HG02884 (cell line): ENCODE data around the gene P4HA2.

ENCODE experiments used
- ATAC-seq: cut with Tn5 transposase; IDR thresholded peaks from one replicate; pipeline ENCODE4 v1.9.1; 2021; ENCODE audit warnings: mild to moderate bottlenecking, moderate library complexity; ENCODE audit not compliant: unreplicated experiment

P4HA2 gene

GRCh38 chr5:132253008-132253441 lies 25.4 kb upstream of the P4HA2 start:
- no peak for ATAC-seq

- no peak for ATAC-seq
Measured at GRCh38 chr5:132251220-132251725, 23.6 kb upstream of the P4HA2 start.

GRCh38 chr5:132250547-132250946 lies 22.9 kb upstream of the P4HA2 start:
- no peak for ATAC-seq

- no peak for ATAC-seq
Measured at GRCh38 chr5:132246806-132247205, 19.2 kb upstream of the P4HA2 start.

- no peak for ATAC-seq
Measured at GRCh38 chr5:132245593-132245992, 17.9 kb upstream of the P4HA2 start.

GRCh38 chr5:132243366-132243977 lies 15.8 kb upstream of the P4HA2 start:
- ATAC-seq = no peak

GRCh38 chr5:132239776-132240175 lies 12.1 kb upstream of the P4HA2 start:
- ATAC-seq = no peak

- ATAC-seq = no peak
Measured at GRCh38 chr5:132238901-132239500, 11.3 kb upstream of the P4HA2 start.

- ATAC-seq = peak; percentile 80
Measured at GRCh38 chr5:132238169-132238744, 10.6 kb upstream of the P4HA2 start.

GRCh38 chr5:132237670-132238069 lies 10.0 kb upstream of the P4HA2 start:
- ATAC-seq = no peak

- ATAC-seq = no peak
Measured at GRCh38 chr5:132237141-132237540, 9.5 kb upstream of the P4HA2 start.

GRCh38 chr5:132235340-132235739 lies 7.7 kb upstream of the P4HA2 start:
- ATAC-seq = no peak

GRCh38 chr5:132234684-132235062 lies 7.0 kb upstream of the P4HA2 start:
- no peak for ATAC-seq

- ATAC-seq = no peak
Measured at GRCh38 chr5:132233811-132234683, 6.4 kb upstream of the P4HA2 start.

GRCh38 chr5:132233081-132233480 lies 5.4 kb upstream of the P4HA2 start:
- no peak for ATAC-seq

- ATAC-seq = no peak
Measured at GRCh38 chr5:132232465-132232864, 4.8 kb upstream of the P4HA2 start.

- no peak for ATAC-seq
Measured at GRCh38 chr5:132230871-132231270, 3.2 kb upstream of the P4HA2 start.

- no peak for ATAC-seq
Measured at GRCh38 chr5:132229236-132229635, 1.6 kb upstream of the P4HA2 start.

GRCh38 chr5:132228241-132229035 lies 785 bp upstream of the P4HA2 start:
- no peak for ATAC-seq

GRCh38 chr5:132227235-132227484 lies 493 bp downstream of the P4HA2 start:
- ATAC-seq = no peak
